Breast epithelium (tissue), 3 donors: Measurements from ENCODE around the gene KCNIP3.

ENCODE experiments used
- CTCF ChIP-seq, 3 donors: fragments of 450-650 bp; IDR thresholded peaks; one replicate each; pipeline ENCODE4 v1.5.1; 2016 to 2017; ENCODE audit warnings: antibody characterized with exemption in 3 of 3, mild to moderate bottlenecking in 3 of 3, moderate library complexity in 3 of 3
- POLR2AphosphoS5 ChIP-seq, 3 donors: sonication (generic); formaldehyde crosslinking; IDR thresholded peaks; one replicate each; pipeline ENCODE4 v1.6.1; 2017; ENCODE audit warnings: antibody characterized with exemption in 3 of 3

- TF ChIP-seq CTCF (IDR thresholded peaks at IDR 0.05) (no peak), POLR2AphosphoS5 (IDR thresholded peaks at IDR 0.05) (no peak)
Observed at GRCh38 chr2:95376311-95377215, 79.4 kb downstream of the KCNIP3 start.
